M059J (cell line): ENCODE measurements around the gene ASZ1. TPM values are rescaled to one million over a fixed set of nuclear protein-coding genes. Genes with fewer than 3 reads are reported as not detected.

Source experiments
- DNase-seq: peaks from one replicate; pipeline ENCODE4 v3.0.0-alpha.2; 2012; ENCODE audit warnings: low read depth
- total RNA-seq: library from RNA; depleted of rRNA; stranded (reverse); fragments of >200 nt; shearing (Covaris generic); gene quantifications from 2 replicates; pipeline ENCODE4 v1.2.3, GENCODE V29; 2014; rRNA removed

Gene ASZ1
- total RNA-seq, 1 experiment from 2014 or later = not detected

DNA sequence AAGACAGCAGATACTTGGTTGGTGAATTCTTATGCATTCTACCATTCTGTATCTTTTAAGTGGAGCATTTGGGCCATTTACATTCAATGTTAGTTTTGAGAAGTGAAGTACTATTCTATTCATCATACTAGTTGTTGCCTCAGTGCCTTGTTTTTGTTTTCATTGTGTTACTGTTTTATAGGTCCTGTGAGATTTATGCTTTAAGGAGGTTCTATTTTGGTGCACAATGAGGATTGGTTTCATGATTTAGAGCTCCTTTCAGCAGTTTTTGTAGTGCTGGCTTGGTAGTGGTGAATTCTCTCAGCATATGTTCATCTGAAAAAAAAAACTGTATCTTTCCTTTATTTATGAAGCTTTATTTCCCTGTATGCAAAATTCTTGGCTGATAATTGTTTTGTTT is 81.1 kb downstream of the ASZ1 start:
- DNase-seq = no peak

DNA sequence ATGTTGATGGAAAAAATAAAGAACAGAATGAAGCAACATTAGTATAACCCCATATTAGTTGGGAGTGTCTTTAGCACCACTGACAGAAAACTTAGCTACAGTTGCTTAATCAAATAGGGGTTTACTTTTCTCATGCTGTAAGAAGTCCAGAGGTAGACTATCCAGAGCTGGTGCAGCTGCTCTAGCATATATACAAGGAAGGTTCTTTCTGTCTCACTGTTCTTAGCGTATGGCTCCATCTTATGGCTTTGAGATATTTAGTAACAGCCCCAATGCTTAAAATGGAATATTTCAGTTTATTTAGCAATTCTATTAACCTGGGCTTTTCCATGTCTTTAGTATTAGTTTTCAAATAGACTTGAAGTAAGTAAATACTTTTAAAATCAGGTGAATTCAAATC is 89.3 kb downstream of the ASZ1 start:
- DNase-seq = peak; percentile 28

DNA sequence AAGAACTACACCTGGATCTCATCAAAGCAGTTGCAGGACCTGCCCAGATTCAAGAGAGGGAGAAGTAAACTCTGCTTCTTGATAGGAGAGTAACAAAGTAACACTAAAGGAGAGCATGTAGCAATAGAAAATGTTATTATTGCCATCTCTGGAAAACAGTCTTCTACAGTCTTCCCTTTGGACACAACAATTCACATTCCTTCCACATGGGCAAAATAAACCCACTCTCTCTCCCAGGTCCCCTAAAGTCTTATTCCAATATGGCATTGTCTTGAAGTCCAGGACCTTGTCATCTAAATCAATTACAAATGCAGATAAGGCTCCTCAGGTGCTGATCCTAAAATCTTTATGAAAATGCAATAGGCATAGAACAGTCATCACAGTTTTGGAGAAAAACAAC is 94.1 kb downstream of the ASZ1 start:
- DNase-seq = no peak

DNA sequence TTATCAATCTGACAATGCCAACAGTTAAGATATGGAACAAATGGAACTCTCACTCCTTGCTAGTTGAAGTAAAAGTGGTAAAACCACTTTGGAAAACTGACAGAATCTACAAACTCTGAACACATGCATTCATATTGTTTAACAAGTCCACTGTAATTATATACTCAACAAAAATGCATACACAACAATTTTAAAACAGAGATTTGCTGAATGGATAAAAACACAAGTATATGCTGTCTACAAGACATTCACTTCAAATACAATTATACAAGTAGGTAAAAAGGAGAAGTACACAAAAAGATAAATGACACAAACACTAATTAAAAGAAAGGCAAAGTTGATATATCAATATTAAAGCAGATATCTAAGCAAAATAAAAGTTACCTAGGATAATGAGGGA is 95.3 kb downstream of the ASZ1 start:
- no peak for DNase-seq

DNA sequence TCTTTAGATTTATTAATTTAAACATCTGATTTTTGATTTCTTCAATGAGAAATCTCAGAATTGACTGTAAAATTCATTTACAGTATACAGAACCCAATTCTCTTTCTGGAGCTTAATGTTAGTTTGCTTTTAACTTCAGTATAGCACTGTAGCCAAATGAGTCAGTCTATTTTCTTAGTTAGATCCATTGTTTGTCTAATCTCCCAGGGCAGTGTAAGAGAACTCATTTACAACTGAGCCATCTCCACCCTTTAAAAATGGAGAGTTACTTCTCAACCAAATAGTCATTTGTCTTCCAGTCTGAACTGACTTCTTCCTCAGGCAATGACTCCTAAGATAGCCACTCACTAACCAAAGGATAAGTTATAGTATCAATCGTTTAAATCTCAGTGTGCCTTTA is 101.5 kb downstream of the ASZ1 start:
- no peak for DNase-seq

DNA sequence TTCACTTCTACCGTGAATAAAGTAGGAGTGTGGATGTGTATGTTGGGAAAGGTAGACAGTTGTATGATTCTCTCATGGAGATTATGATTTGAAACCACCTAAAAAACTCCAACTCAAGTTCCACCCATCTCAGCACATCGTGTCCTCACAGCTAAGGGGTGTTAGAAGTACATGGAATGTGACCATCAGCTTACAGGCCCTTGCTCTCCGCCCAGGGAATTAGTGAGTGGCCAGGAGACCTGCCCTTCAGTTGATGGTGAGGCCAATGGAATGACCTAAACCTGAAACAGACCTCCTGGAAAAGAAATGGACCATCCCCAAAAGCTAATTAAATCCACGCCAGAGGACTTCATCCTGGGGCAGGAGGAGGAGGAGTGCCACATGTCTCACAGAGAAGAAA is 102.3 kb downstream of the ASZ1 start:
- DNase-seq = no peak

DNA sequence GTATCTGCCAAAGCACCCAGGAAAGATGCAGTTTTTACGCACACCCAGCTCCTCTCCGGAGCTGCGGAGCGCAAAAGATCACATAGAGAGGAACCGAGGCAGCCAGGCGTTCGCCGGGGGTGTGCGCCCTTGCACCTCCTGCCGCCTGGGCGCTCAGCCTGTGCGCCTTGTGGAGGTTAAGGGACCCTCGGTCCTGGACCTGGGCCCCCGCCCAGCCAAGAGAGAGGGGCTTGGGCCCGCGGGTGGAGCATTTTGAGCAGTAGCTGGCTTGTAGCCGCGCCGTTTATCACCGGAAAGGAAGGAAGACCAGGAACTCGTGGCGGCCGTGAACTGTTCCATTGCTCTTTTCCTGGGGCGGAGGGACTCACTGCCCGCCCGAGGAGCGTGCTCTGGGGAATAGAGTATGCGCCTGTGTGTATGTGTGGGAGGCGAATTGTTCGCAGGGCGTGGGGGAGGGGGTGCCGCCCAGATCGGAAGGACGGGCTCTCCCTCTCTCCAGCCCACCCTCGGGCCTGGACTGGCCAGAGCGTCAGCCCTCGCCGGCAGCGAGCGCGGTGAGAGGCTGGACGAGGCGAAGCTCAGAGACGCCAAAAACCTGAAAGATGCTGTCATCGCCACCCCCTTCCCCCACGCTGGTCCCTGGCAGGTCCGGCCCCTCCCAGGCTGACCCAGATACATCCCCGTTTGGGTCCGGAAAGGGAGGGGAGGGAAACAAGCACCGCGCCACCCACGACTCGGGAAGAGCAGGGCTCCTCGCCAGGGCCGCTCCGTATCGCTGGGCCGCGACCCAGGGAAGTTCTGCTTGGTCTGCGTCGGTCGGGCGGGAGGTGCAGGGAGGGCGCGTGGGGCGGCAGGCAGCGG is 103.2 kb downstream of the ASZ1 start:
- DNase-seq = peak; percentile 45

DNA sequence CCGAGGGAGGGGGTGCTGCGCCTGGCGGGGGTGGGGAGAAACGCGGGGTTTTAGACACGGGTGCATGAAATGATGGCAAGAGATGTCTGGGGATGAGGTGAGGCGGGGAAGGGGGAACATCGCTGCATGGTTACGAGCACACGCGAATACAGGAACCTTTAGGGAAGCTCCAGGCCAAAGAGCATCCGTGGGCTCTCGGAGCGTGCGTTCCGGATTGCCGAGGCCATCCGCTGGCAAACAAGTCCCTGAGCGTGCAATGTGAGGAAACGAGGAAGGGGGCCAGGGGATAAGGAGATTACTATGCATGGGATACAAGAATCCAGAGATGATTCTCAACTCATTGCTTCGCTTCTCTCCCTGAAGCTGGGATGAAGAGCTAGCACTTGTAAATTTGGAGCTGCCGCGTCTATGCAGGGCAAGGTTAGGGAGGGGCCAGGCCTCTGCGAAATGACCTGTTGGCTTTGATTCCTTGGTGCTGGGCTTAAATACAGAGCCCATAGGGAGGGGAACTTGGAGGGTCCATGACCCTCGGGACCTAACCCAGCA is 103.9 kb downstream of the ASZ1 start:
- peak; percentile 9 for DNase-seq

DNA sequence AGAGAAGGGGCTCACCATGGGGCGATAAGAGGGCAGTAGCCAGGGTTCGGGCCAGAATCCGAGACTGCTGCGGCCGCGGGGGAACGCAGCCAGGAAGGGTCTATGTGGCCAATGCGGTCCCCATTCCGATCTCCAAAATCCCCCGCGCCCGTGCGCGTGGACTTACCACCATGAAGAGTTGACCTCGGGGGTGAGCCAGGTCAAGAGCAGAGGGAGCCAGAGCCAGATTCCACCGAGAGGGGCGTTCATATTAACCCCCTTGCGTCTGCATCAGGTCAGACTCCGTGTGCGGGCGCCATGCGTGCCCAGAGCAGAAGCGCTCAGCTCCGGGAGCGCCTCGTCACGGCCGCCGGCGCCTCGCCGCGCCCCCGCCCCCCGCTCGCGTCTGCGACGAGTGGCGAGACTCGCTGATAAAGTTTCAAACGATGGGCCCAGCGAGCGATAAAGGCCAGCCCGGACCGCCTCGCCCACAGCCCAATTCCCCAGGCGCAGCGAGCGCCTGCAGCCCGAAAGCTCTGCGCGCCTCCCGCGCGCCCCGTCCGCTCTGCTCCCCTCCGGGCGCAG is 104.5 kb downstream of the ASZ1 start, which contains the start of gene WNT2:
Gene WNT2 (minus strand): TSS at position 318 of the 564 bp plus-strand sequence. CDS start 69 bp downstream, at position 249.
- no peak for DNase-seq

DNA sequence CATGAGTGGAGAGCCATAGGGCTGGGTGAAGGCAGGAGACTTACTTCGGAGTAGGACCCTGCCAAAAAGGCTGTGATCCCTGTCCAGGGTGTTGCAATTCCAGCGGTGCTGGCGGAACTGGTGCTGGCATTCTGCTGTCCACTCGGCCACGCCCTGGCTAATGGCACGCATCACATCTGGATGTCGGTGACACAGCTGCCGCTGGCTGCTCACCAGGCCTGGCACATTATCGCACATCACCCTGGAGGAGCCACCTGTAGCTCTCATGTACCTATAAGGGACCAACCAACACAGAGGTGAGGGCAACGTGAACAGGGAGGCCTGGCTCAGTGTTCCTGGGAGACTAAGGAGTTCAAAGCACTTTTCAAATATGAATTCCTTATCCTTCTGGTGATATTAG is 106.8 kb downstream of the ASZ1 start:
- no peak for DNase-seq

DNA sequence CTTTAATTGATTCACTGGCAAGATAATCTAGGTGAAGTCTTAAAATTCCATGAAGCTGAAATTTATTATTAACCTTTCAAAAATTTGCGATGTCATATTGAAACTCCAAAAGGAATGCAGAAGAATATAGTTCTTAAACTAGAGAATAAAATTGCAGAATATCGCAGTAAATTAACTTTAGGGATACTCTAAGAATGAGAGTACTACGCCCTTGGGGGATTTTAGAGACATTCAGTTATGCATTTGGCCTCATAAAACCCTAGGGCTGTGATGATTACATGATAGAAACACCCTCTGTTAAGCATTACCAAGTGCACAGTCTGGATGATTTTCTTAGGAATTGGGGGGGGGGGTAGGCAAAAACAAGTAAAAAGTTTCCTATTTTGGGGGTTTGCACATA is 108.1 kb downstream of the ASZ1 start:
- DNase-seq = peak; percentile 17

DNA sequence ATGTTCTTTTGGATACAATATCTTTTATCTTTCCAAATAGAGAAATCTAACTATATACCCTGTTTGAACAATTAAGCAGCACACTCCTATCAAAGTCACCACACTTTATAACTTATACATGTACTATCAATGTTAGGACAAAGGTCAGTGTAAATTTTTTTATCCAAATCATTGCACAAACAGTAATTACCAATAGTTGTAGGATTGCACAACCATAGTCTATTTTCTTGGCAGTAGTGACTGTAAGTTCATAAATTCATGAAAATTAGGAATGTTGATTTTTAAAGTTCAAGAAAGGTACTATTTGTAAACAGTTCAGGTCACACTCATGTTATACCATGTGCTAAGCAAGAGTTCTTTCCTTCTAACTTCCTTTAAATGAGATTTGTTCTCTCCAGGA is 113.7 kb downstream of the ASZ1 start:
- no peak for DNase-seq

Other genes with a start within 250 kb of the ASZ1 start
- gene WNT2, start 104.4 kb downstream of the ASZ1 start, total RNA-seq = 0.20 and 0.44 TPM in 2 replicates
- 0.10 TPM in 1 of 2 replicates, not detected in the other for gene CFTR, start 52.5 kb upstream of the ASZ1 start, total RNA-seq